IMR-90 (cell line): ENCODE data around the gene MARCHF3. TPM values are rescaled to one million over a fixed set of nuclear protein-coding genes. Genes with fewer than 3 reads are reported as not detected.

ENCODE experiments used
- ATAC-seq: fragments of 200-7000 bp; cut with Tn5 transposase; 2 replicates; pipeline ENCODE4 v1.9.1; 2020; ENCODE audit warnings: low read depth, mild to moderate bottlenecking, moderate library complexity
- BruUV-seq: library from RNA; stranded (reverse); fragments of 400-500 nt; replicated peaks from 2 replicates; lab custom pipeline; 2021; lab: Mats Ljungman, UMichigan
- CTCF ChIA-PET: fragments of 300-600 bp; formaldehyde crosslinking; extraction: SDS; loops from one replicate; lab custom pipeline; 2021; ENCODE audit warnings: antibody characterized with exemption; lab: Yijun Ruan, JAX
- POLR2A ChIA-PET: fragments of 300-600 bp; sonication (Branson Sonifier 250); formaldehyde crosslinking; loops from one replicate; lab custom pipeline; 2022; ENCODE audit warnings: antibody characterized with exemption; ENCODE audit not compliant: unreplicated experiment; lab: Charles Lee
- DNase-seq: peaks from one replicate; pipeline ENCODE4 v3.0.0; 2013
- H2AFZ ChIP-seq: replicated peaks from 2 replicates; pipeline ENCODE3; 2013; ENCODE audit warnings: low read length, mild to moderate bottlenecking; ENCODE audit not compliant: poor library complexity
- H2AK5ac ChIP-seq: 2 replicates; pipeline ENCODE4 v1.6.1; 2013; ENCODE audit warnings: low read depth, low read length, inconsistent platforms
- H2AK9ac ChIP-seq: replicated peaks from 2 replicates; pipeline ENCODE3; 2013; ENCODE audit warnings: mild to moderate bottlenecking, low read depth, low read length, moderate library complexity; ENCODE audit not compliant: poor library complexity
- H2BK120ac ChIP-seq: 2 replicates; pipeline ENCODE4 v1.6.1; 2013; ENCODE audit warnings: low read depth, low read length, inconsistent platforms
- H2BK15ac ChIP-seq: 3 replicates; pipeline ENCODE4 v1.6.1; 2013; ENCODE audit warnings: low read depth, low read length, inconsistent platforms
- H2BK20ac ChIP-seq: 2 replicates; pipeline ENCODE4 v1.6.1; 2013; ENCODE audit warnings: low read depth, mild to moderate bottlenecking, inconsistent platforms, low read length, moderate library complexity
- H2BK5ac ChIP-seq: 2 replicates; pipeline ENCODE4 v1.6.1; 2013; ENCODE audit warnings: mild to moderate bottlenecking, low read depth, low read length, inconsistent platforms; ENCODE audit not compliant: poor library complexity, severe bottlenecking
- H3K14ac ChIP-seq: replicated peaks from 2 replicates; pipeline ENCODE4 v1.6.1; 2013; ENCODE audit warnings: low read depth, low read length, inconsistent platforms
- H3K18ac ChIP-seq: 2 replicates; pipeline ENCODE4 v1.6.1; 2013; ENCODE audit warnings: low read depth, low read length, control low read depth
- H3K23ac ChIP-seq: 2 replicates; pipeline ENCODE4 v1.6.1; 2013; ENCODE audit warnings: low read depth, low read length, inconsistent platforms
- H3K27ac ChIP-seq: 2 replicates; pipeline ENCODE4 v1.5.1; 2013; ENCODE audit warnings: mild to moderate bottlenecking, control low read depth, low read length; ENCODE audit not compliant: insufficient read depth
- H3K27me3 ChIP-seq: 2 replicates; pipeline ENCODE4 v1.6.1; 2013; ENCODE audit warnings: low read length; ENCODE audit not compliant: control insufficient read depth, insufficient read depth
- H3K36me3 ChIP-seq: 2 replicates; pipeline ENCODE4 v1.6.1; 2013; ENCODE audit warnings: low read length, mixed read lengths; ENCODE audit not compliant: control insufficient read depth, insufficient read depth
- H3K4ac ChIP-seq: 2 replicates; pipeline ENCODE4 v1.6.1; 2013; ENCODE audit warnings: low read depth, low read length, inconsistent platforms
- H3K4me1 ChIP-seq: 2 replicates; pipeline ENCODE4 v1.6.1; 2013; ENCODE audit warnings: low read length, mixed read lengths; ENCODE audit not compliant: control insufficient read depth, insufficient read depth
- H3K4me2 ChIP-seq: 2 replicates; pipeline ENCODE4 v1.6.1; 2013; ENCODE audit warnings: low read depth, mild to moderate bottlenecking, control low read depth, low read length, moderate library complexity
- H3K4me3 ChIP-seq: 2 replicates; pipeline ENCODE4 v1.5.1; 2013; ENCODE audit warnings: low read depth, mild to moderate bottlenecking, control low read depth, low read length, moderate library complexity; ENCODE audit not compliant: insufficient read depth
- H3K56ac ChIP-seq: 2 replicates; pipeline ENCODE4 v1.6.1; 2013; ENCODE audit warnings: low read length, inconsistent platforms; ENCODE audit not compliant: insufficient read depth; ENCODE audit errors: extremely low read depth
- H3K79me1 ChIP-seq, 2 experiments: 2 replicates each; pipeline ENCODE4 v1.6.1; 2013; ENCODE audit warnings: low read length in 2 of 2, inconsistent platforms in 1 of 2, low read depth in 1 of 2
- H3K9ac ChIP-seq: 2 replicates; pipeline ENCODE4 v1.6.1; 2013; ENCODE audit warnings: low read depth, low read length, control low read depth
- H3K9me1 ChIP-seq: 2 replicates; pipeline ENCODE4 v1.6.1; 2013; ENCODE audit warnings: low read length, inconsistent platforms; ENCODE audit not compliant: insufficient read depth
- H3K9me3 ChIP-seq: 2 replicates; pipeline ENCODE4 v1.6.1; 2013; ENCODE audit warnings: low read length; ENCODE audit not compliant: control insufficient read depth, insufficient read depth
- H4K20me1 ChIP-seq: 2 replicates; pipeline ENCODE4 v1.6.1; 2013; ENCODE audit warnings: low read length, inconsistent platforms; ENCODE audit not compliant: insufficient read depth
- H4K5ac ChIP-seq: 2 replicates; pipeline ENCODE4 v1.6.1; 2013; ENCODE audit warnings: mild to moderate bottlenecking, low read depth, low read length, control low read depth
- H4K8ac ChIP-seq, 2 experiments: 2 replicates each; pipeline ENCODE4 v1.6.1; 2013; ENCODE audit warnings: low read depth in 2 of 2, low read length in 2 of 2, control low read depth in 1 of 2, inconsistent platforms in 1 of 2
- H4K91ac ChIP-seq: 2 replicates; pipeline ENCODE4 v1.6.1; 2013; ENCODE audit warnings: low read depth, low read length, inconsistent platforms; ENCODE audit not compliant: insufficient read depth
- BHLHE40 ChIP-seq: fragments of 150-350 bp; IDR thresholded peaks from 2 replicates; pipeline ENCODE4 v1.6.1; 2016; ENCODE audit warnings: mild to moderate bottlenecking, low read depth, low read length
- CEBPB ChIP-seq: IDR thresholded peaks from 2 replicates; pipeline ENCODE4 v1.6.1; 2012; ENCODE audit warnings: low read depth, low read length, improper control_type of control experiment
- CHD1 ChIP-seq: IDR thresholded peaks from 2 replicates; pipeline ENCODE4 v1.6.1; 2012; ENCODE audit warnings: low read depth, low read length, improper control_type of control experiment
- ELK1 ChIP-seq: fragments of 150-350 bp; IDR thresholded peaks from 2 replicates; pipeline ENCODE4 v1.6.1; 2016; ENCODE audit warnings: low read depth, mild to moderate bottlenecking, low read length, moderate library complexity, borderline replicate concordance
- FOS ChIP-seq: fragments of 150-350 bp; IDR thresholded peaks from 2 replicates; pipeline ENCODE4 v1.6.1; 2016; ENCODE audit warnings: low read depth, low read length
- MAFK ChIP-seq: IDR thresholded peaks from 2 replicates; pipeline ENCODE4 v1.6.1; 2012; ENCODE audit warnings: low read depth, low read length, improper control_type of control experiment
- MAZ ChIP-seq: IDR thresholded peaks from 2 replicates; pipeline ENCODE4 v1.6.1; 2012; ENCODE audit warnings: low read depth, mild to moderate bottlenecking, low read length, improper control_type of control experiment, moderate library complexity, borderline replicate concordance
- MXI1 ChIP-seq: IDR thresholded peaks from 2 replicates; pipeline ENCODE4 v1.6.1; 2012; ENCODE audit warnings: low read depth, mild to moderate bottlenecking, low read length, moderate library complexity, borderline replicate concordance
- NFE2L2 ChIP-seq: fragments of 150-350 bp; IDR thresholded peaks from 2 replicates; pipeline ENCODE4 v1.6.1; 2016; ENCODE audit warnings: low read depth, mild to moderate bottlenecking, low read length
- RAD21 ChIP-seq: IDR thresholded peaks from 2 replicates; pipeline ENCODE4 v1.6.1; 2012; ENCODE audit warnings: low read length, improper control_type of control experiment
- RCOR1 ChIP-seq: IDR thresholded peaks from 2 replicates; pipeline ENCODE4 v1.6.1; 2012; ENCODE audit warnings: mild to moderate bottlenecking, low read length, improper control_type of control experiment; ENCODE audit not compliant: insufficient replicate concordance
- RFX5 ChIP-seq: IDR thresholded peaks from 2 replicates; pipeline ENCODE4 v1.8.0; 2012; ENCODE audit warnings: low read depth, mild to moderate bottlenecking, low read length, moderate library complexity
- SMC3 ChIP-seq: fragments of 150-350 bp; IDR thresholded peaks from 2 replicates; pipeline ENCODE4 v1.6.1; 2016; ENCODE audit warnings: low read depth, mild to moderate bottlenecking, antibody characterized with exemption, low read length, moderate library complexity
- WGBS, 2 experiments: methylation state at CpG; one replicate each; pipeline versions ENCODE4 v1.1.5 to v1.1.7; 2013; ENCODE audit warnings: missing lambda C conversion rate in 2 of 2; ENCODE audit not compliant: insufficient read length in 1 of 2; ENCODE audit errors: extremely low coverage in 2 of 2; 5-methylcytosine and 5-hydroxymethylcytosine counted together
- dilution Hi-C: fragments of 300-500 bp; cut with HindIII; formaldehyde crosslinking; loops from one replicate; pipeline ENCODE4 v1.14.3; 2018; ENCODE audit warnings: low sequenced_read_pairs; ENCODE audit not compliant: unreplicated experiment
- in situ Hi-C: fragments of 300-500 bp; cut with MboI; formaldehyde crosslinking; loops from 3 replicates; pipeline ENCODE4 v1.14.3; 2019; ENCODE audit warnings: low sequenced_read_pairs, inconsistent platforms, mixed read lengths
- intact Hi-C: fragments of 100-400 bp; cut with micrococcal nuclease; formaldehyde crosslinking; loops from 2 replicates; pipeline ENCODE4 v1.10.0; 2022
- polyA plus RNA-seq, 3 experiments: library from polyadenylated mRNA; depleted of rRNA; stranded (reverse); fragments of >200 nt; gene quantifications; 2 replicates each; pipeline ENCODE4 v1.2.3, GENCODE V29; 2012; ENCODE audit warnings: low replicate concordance in 1 of 3
- total RNA-seq: library from RNA; depleted of rRNA; stranded (reverse); fragments of >200 nt; gene quantifications from 2 replicates; pipeline ENCODE4 v1.2.3, GENCODE V29; 2012
- TF ChIP-seq, protein P1 (sequence below): conservative IDR thresholded peaks from 2 replicates; pipeline ENCODE4 v1.5.1; 2012; ENCODE audit warnings: mild to moderate bottlenecking, low read depth, low read length, improper control_type of control experiment

Gene MARCHF3
- total and polyA plus RNA-seq, 2 of the 4 experiments (the other 2 are of a cell fraction), result 11.2 to 18.8 TPM

DNA sequence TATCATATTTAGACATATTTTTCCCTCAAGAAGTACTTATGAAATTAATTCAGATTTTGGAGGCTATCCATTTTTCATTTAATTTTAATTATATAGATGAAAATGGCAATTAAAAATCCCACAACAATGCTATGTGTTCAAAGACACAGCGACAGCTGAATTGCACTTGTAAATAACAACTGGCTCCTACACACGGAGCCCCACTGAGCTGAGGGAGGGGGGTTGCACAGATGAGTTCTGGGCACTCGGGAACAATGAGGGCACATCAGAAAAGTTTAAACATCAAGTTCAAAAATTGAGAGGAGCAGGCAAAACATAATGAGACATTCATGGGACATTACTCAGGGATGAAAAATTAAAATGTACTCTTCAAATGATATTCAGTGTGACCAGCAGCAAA, 104.9 kb downstream of the MARCHF3 start:
- H2AFZ ChIP-seq, result no peak overlapping the region
- no peak overlapping the region for H2BK120ac ChIP-seq
- H2AK5ac ChIP-seq, result no peak overlapping the region
- H3K27ac ChIP-seq, result no peak overlapping the region
- H4K20me1 ChIP-seq, result no peaks in the 10 kb centered on the region
- H3K36me3 ChIP-seq, result no peaks in the 10 kb centered on the region
- no peak overlapping the region for H3K4ac ChIP-seq
- H2AK9ac ChIP-seq, result no peak overlapping the region
- in situ Hi-C loops (no loop called here), intact Hi-C loops (no loop called here), dilution Hi-C loops (no loop called here)
- H3K23ac ChIP-seq, result no peak overlapping the region
- peaks cover 5 to 18% of the 10 kb centered on the region in 2 experiments for H3K79me1 ChIP-seq
- H3K9me1 ChIP-seq, result peaks cover 5% of the 10 kb centered on the region
- no peaks in the 10 kb centered on the region for H3K27me3 ChIP-seq
- H3K18ac ChIP-seq, result no peak overlapping the region
- H3K9me3 ChIP-seq, result no peaks in the 10 kb centered on the region
- H4K5ac ChIP-seq, result no peak overlapping the region
- no peak overlapping the region for H3K4me3 ChIP-seq
- H2BK20ac ChIP-seq, result no peak overlapping the region
- H3K4me2 ChIP-seq, result no peak overlapping the region
- no peak overlapping the region for H3K9ac ChIP-seq
- DNase-seq (no peak), ATAC-seq (no peak)
- ChIA-PET POLR2A (no interaction called here), CTCF (no interaction called here)
- H2BK5ac ChIP-seq, result no peak overlapping the region
- no TSS peak for BruUV-seq
- H4K91ac ChIP-seq, result no peak overlapping the region
- H3K4me1 ChIP-seq, result peaks cover 2% of the 10 kb centered on the region
- TF ChIP-seq, protein P1, sequence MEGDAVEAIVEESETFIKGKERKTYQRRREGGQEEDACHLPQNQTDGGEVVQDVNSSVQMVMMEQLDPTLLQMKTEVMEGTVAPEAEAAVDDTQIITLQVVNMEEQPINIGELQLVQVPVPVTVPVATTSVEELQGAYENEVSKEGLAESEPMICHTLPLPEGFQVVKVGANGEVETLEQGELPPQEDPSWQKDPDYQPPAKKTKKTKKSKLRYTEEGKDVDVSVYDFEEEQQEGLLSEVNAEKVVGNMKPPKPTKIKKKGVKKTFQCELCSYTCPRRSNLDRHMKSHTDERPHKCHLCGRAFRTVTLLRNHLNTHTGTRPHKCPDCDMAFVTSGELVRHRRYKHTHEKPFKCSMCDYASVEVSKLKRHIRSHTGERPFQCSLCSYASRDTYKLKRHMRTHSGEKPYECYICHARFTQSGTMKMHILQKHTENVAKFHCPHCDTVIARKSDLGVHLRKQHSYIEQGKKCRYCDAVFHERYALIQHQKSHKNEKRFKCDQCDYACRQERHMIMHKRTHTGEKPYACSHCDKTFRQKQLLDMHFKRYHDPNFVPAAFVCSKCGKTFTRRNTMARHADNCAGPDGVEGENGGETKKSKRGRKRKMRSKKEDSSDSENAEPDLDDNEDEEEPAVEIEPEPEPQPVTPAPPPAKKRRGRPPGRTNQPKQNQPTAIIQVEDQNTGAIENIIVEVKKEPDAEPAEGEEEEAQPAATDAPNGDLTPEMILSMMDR, result no peak
- TF ChIP-seq MAZ, result no peak
- no peak for TF ChIP-seq ELK1
- no peak for TF ChIP-seq CHD1
- no peak for TF ChIP-seq CEBPB
- TF ChIP-seq SMC3, result no peak
- TF ChIP-seq RCOR1, result no peak
- TF ChIP-seq FOS, result no peak
- TF ChIP-seq MAFK, result no peak
- no peak for TF ChIP-seq BHLHE40
- no peak for TF ChIP-seq NFE2L2
- no peak for TF ChIP-seq RFX5
- TF ChIP-seq RAD21, result no peak
- no peak for TF ChIP-seq MXI1
- no peak overlapping the region for H4K8ac ChIP-seq
- no peak overlapping the region for H3K56ac ChIP-seq
- no peak overlapping the region for H2BK15ac ChIP-seq
- H3K14ac ChIP-seq, result no peak overlapping the region
- WGBS, 2 experiments, result 67% methylated on average over 1 of the region's 3 CpGs; no CpG with 5 or more reads in 1 of the 2 experiments
